GM13977 (cell line): ENCODE data around the gene RXRA.

ENCODE experiments used
- DNase-seq: peaks from one replicate; pipeline ENCODE4 v3.0.0; 2012; ENCODE audit warnings: low spot score
- in situ Hi-C: fragments of 300-500 bp; cut with MboI; formaldehyde crosslinking; loops from one replicate; pipeline ENCODE4 v1.12.0; 2022; ENCODE audit warnings: low sequenced_read_pairs, low pct_unique_long_range_greater_than_20kb, mixed read lengths, inconsistent platforms; ENCODE audit not compliant: unreplicated experiment
- TF ChIP-seq, protein P1 (sequence below): IDR thresholded peaks from 2 replicates; pipeline ENCODE4 v1.5.1; 2012; ENCODE audit warnings: mild to moderate bottlenecking, control low read depth; ENCODE audit not compliant: insufficient read depth; ENCODE audit errors: extremely low read depth, missing control alignments

The RXRA gene

DNA sequence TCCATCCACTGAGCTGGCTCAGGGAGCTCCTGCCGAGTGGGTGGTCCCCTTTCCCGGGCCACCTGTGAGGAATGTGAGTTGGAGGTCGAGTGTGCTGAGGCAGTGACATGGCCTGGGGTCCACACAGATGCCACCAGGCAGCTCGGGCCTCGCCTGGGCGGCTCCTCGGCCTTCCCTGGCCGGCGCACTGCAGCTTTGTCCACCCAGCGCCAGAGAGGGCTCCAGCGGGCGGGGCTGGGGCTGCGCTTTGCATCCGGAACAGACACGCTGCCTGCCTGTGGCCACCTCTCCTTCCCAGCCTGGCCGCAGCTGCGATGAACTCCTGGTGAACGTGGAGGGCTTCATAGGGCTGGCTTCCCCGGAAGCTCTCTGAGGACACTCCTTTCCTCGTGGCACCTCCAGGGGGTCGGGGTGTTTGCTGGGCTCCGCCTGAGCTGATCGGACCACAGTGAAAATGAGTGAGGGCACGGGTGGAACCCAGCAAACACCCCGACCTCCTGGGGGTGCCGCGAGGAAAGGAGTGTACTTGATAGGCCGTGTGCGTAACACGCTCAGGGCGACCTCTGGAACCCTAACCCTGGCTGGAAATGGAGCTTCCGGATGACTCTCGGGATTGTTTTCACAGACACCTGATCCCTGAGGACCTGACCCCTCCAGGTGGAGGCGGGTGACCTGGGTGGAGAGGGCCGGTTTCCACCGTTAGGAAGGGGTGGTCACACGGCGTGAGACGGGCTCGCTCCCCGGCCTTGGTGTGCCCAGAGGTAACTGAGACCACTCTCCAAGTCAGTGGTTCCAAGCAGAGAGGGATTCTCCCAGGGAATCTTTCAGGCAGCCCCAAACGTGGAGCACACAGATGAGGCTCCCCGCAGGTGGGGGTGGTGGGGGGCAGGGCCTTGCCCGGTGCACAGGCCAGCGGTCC is 31.8 kb upstream of the RXRA start:
- in situ Hi-C loops, result no loop called here
- TF ChIP-seq, protein P1, sequence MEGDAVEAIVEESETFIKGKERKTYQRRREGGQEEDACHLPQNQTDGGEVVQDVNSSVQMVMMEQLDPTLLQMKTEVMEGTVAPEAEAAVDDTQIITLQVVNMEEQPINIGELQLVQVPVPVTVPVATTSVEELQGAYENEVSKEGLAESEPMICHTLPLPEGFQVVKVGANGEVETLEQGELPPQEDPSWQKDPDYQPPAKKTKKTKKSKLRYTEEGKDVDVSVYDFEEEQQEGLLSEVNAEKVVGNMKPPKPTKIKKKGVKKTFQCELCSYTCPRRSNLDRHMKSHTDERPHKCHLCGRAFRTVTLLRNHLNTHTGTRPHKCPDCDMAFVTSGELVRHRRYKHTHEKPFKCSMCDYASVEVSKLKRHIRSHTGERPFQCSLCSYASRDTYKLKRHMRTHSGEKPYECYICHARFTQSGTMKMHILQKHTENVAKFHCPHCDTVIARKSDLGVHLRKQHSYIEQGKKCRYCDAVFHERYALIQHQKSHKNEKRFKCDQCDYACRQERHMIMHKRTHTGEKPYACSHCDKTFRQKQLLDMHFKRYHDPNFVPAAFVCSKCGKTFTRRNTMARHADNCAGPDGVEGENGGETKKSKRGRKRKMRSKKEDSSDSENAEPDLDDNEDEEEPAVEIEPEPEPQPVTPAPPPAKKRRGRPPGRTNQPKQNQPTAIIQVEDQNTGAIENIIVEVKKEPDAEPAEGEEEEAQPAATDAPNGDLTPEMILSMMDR, result no peak

DNA sequence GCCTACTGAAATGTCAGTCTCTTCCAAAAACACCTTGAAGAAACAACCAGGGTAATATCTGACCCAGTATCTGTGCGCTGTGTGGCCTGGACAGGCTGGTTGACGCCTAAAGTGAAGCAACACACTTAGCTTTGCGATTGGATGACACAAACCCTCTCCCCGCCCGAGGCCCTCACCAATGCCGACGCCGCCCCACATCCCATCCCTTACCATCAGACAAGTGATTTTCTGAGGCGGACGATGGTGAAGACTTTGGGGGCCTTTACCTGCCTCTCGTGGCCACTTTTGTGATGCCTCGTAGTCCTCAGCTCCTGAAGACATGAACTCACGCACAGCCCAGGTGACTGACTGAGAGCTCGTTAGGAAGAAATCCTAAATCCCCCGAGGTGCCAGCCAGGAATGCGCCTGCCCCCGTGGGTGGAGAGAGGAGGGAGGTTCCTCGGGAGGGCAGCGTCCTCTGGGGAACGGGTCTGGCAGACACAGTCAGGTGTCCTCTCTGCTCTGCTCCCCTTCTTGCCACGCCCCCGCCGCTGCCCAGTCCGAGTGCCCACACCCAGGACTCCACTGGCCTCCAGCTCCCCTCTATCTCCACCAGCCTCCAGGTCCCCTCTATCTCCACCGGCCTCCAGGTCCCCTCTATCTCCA is 31.0 kb upstream of the RXRA start:
- no peak for DNase-seq
- in situ Hi-C loops, result no loop called here
- TF ChIP-seq, protein P1, result no peak

More for the DNA sequence above, 31.8 kb upstream of the RXRA start:
- DNase-seq, result no peak

DNA sequence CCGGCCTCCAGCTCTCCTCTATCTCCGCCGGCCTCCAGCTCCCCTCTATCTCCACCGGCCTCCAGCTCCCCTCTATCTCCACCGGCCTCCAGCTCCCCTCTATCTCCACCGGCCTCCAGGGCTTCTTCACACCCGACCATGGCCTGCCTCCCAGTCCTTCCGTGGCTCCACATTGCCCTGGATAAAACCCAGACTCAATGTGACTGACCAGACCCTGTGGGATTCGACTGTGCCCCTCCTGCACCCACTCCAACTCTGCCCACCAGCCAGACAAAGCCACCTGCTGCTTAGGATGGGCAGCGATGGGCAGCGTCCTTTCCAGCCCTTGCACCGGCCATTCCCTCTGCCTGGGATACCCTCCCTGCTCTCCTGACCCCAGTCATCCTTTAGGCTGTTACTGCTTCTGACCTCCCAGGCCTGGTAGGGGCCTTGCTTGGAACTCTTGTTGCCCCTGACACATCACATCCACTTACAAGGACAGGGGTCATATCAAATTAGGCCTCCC is 30.5 kb upstream of the RXRA start:
- DNase-seq, result no peak
- TF ChIP-seq, protein P1, result no peak
- in situ Hi-C loops, result no loop called here

DNA sequence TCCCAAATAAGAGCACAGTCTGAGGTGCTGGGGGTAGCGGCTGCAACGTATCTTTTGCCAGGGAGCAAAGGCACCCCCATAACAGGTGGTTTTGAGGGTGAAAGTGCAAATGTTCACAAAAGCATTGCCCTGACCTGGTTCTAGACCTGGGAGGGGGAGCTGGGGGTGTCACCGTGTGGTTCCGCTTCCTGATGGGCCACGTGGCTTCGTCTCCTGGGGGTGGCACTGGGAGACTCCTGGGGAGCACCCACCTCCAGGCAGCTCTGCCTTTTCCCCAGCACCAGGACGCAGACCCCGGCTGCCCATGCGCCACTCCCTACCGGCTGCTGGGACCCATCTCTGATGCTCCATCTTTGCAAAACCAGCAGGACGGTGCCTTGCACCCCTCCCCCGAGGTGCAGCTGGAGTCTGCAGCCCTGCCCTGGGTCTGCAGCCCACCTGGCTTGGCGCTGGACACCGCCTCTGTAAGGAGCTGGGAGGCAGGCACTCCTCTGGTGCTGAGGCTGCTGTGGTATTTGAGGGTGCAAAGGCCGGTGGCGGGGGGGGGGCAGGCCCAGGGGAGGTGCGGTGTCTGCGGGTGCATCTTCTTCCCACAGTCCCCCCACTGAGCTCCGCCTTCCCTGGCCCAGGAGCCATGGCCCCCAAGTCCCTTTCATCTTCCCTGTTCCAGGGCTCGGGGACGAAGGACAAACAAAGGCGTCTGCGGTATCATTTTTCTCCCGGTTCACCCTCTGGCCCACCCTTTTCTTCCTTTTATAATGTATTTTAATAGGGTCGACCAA is 29.8 kb upstream of the RXRA start:
- DNase-seq, result no peak
- in situ Hi-C loops, result no loop called here
- TF ChIP-seq, protein P1, result no peak

DNA sequence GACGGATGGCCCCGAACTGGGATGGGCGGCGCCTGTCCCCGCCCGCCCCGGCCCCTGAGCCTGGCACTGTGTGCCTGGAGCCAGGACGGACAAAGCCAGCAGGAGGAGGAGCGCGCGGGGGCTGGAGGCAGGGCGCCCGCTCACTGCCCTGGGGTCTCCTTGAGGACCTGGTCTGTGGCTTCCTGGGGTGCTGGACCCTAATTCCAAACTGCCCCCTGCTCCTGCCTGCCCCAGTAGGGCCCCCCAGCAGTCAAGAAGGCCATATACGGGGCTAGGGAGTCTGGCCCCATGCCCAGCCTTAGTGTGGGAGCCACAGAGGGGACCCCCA is 29.2 kb upstream of the RXRA start:
- in situ Hi-C loops, result no loop called here
- no peak for DNase-seq
- TF ChIP-seq, protein P1, result no peak

DNA sequence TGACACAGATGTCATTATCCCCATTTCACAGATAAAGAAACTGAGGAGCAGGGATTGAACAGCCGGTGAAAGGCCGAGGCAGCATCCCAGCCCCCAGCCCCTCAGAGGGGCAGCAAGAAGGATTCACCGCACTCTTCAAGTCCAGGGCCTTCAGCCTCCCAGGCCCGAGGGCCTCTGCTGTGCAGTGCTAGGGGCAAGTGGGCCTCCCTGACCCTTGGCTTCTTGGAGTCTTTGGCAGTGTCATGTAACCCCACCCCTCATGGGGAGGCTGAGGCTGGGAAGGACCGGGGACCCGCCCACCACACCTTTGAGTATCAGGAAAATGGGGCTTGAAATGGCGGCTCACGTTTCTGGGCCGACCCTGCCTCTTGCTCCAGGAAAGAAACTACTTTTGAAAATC is 28.7 kb upstream of the RXRA start:
- TF ChIP-seq, protein P1, result no peak
- in situ Hi-C loops, result no loop called here
- DNase-seq, result no peak
